AML-193 (cell line): ENCODE data around the gene CDKN2AIP.

ENCODE experiments used
- DNase-seq, 2 experiments: peaks; one replicate each; lab custom pipeline; 2025; lab: John Stamatoyannopoulos, UW

CDKN2AIP gene

GRCh38 chr4:183495184-183495583 lies 50.7 kb downstream of the CDKN2AIP start:
- DNase-seq = no peak
